LNCaP clone FGC (cell line): ENCODE data around the gene AASS.

ENCODE experiments used
- DNase-seq: peaks from one replicate; pipeline ENCODE4 v3.0.0-alpha.2; 2011; ENCODE audit warnings: low read depth
- H3K4me3 ChIP-seq: 2 replicates; pipeline ENCODE4 v1.5.1; 2011; ENCODE audit warnings: mild to moderate bottlenecking, low read depth, low read length, control low read depth
- CTCF ChIP-seq: IDR thresholded peaks from 2 replicates; pipeline ENCODE4 v1.5.1; 2012; ENCODE audit warnings: mild to moderate bottlenecking; ENCODE audit not compliant: control insufficient read depth, insufficient read depth; ENCODE audit errors: extremely low read depth

AASS gene

GRCh38 chr7:122082670-122083069 is 61.4 kb downstream of the AASS start:
- no peak for TF ChIP-seq CTCF
- no peak for DNase-seq
- H3K4me3 ChIP-seq = no peak overlapping the region

GRCh38 chr7:122082160-122082559 is 61.9 kb downstream of the AASS start:
- TF ChIP-seq CTCF = no peak
- no peak overlapping the region for H3K4me3 ChIP-seq
- DNase-seq = no peak

- TF ChIP-seq CTCF = no peak
- DNase-seq = no peak
- no peak overlapping the region for H3K4me3 ChIP-seq
Measured at GRCh38 chr7:122073635-122074034, 70.4 kb downstream of the AASS start.

GRCh38 chr7:122072924-122073599 is 71.0 kb downstream of the AASS start:
- no peak for DNase-seq
- H3K4me3 ChIP-seq = no peak overlapping the region
- no peak for TF ChIP-seq CTCF

- TF ChIP-seq CTCF = no peak
- no peak overlapping the region for H3K4me3 ChIP-seq
- DNase-seq = no peak
Measured at GRCh38 chr7:122072272-122072671, 71.8 kb downstream of the AASS start.

- DNase-seq = no peak
- no peak for TF ChIP-seq CTCF
- H3K4me3 ChIP-seq = no peak overlapping the region
Measured at GRCh38 chr7:122070834-122071233, 73.2 kb downstream of the AASS start.

- TF ChIP-seq CTCF = no peak
- no peak for DNase-seq
- H3K4me3 ChIP-seq = no peak overlapping the region
Measured at GRCh38 chr7:122070062-122070461, 74.0 kb downstream of the AASS start.
